B cell (primary cell): ENCODE measurements around the gene IL26. TPM values are rescaled to one million over a fixed set of nuclear protein-coding genes. Genes with fewer than 3 reads are reported as not detected.
A peak's percentile ranks its signal among the peaks of the same experiment; 100 is the strongest.

ENCODE experiments used
- ATAC-seq: fragments of 200-7000 bp; cut with Tn5 transposase; one replicate; pipeline ENCODE4 v1.10.0; 2021; ENCODE audit warnings: low read depth, mild to moderate bottlenecking, moderate number of reproducible peaks, moderate library complexity
- CTCF ChIA-PET: fragments of 350-600 bp; sonication (Branson Sonifier 250); formaldehyde crosslinking; loops from one replicate; lab custom pipeline; 2021; ENCODE audit warnings: antibody characterized with exemption, inconsistent platforms; lab: Charles Lee
- POLR2A ChIA-PET: fragments of 350-600 bp; sonication (Branson Sonifier 250); formaldehyde crosslinking; loops from one replicate; lab custom pipeline; 2021; ENCODE audit warnings: antibody characterized with exemption; lab: Charles Lee
- DNase-seq: peaks from one replicate; pipeline ENCODE4 v3.0.0; 2013
- H2AFZ ChIP-seq: 2 replicates; pipeline ENCODE4 v1.6.1; 2012; ENCODE audit warnings: mild to moderate bottlenecking, low read depth, low read length; ENCODE audit not compliant: insufficient read depth, poor library complexity, severe bottlenecking
- H3K27ac ChIP-seq, 2 donors: 1 replicate in 1 of 2; 2 replicates in 1 of 2; pipeline ENCODE4 v1.5.1; 2012 to 2013; ENCODE audit warnings: low read length in 2 of 2, mild to moderate bottlenecking in 2 of 2, moderate library complexity in 1 of 2
- H3K27me3 ChIP-seq, 4 experiments: fragments of 200-600 bp in 1 of 4; sonication (generic) in 1 of 4; replicated peaks in 1 of 4; 1 replicate in 2 of 4; 2 replicates in 2 of 4; pipeline versions ENCODE4 v1.6.1 to v1.7.0; 2013 to 2016; ENCODE audit warnings: low read length in 3 of 4, mild to moderate bottlenecking in 2 of 4, mixed read lengths in 1 of 4, moderate library complexity in 1 of 4; ENCODE audit not compliant: insufficient read depth in 4 of 4, control insufficient read depth in 3 of 4; ENCODE audit errors: control extremely low read depth in 1 of 4
- H3K36me3 ChIP-seq, 2 experiments: replicated peaks in 1 of 2; 1 replicate in 1 of 2; 2 replicates in 1 of 2; pipeline versions ENCODE4 v1.6.1 to v1.7.1; 2013; ENCODE audit warnings: low read length in 1 of 2; ENCODE audit not compliant: insufficient read depth in 2 of 2, control insufficient read depth in 1 of 2; ENCODE audit errors: control extremely low read depth in 1 of 2, extremely low read depth in 1 of 2
- H3K4me1 ChIP-seq, 2 donors: fragments of 200-600 bp in 1 of 2; sonication (generic) in 1 of 2; 1 replicate in 1 of 2; 2 replicates in 1 of 2; pipeline versions ENCODE4 v1.5.1 to v1.6.1; 2013 to 2017; ENCODE audit warnings: low read length in 2 of 2; ENCODE audit not compliant: control insufficient read depth in 2 of 2, insufficient read depth in 2 of 2
- H3K4me2 ChIP-seq: replicated peaks from 2 replicates; pipeline ENCODE3; 2012; ENCODE audit warnings: mild to moderate bottlenecking, low read depth, low read length; ENCODE audit not compliant: poor library complexity, severe bottlenecking
- H3K4me3 ChIP-seq, 5 experiments: fragments of 200-600 bp in 1 of 5; sonication (generic) in 1 of 5; 1 replicate in 3 of 5; 2 replicates in 2 of 5; pipeline versions ENCODE4 v1.5.1 to v1.7.0; 2011 to 2016; ENCODE audit warnings: low read length in 4 of 5, mild to moderate bottlenecking in 4 of 5, low read depth in 2 of 5, control low read depth in 1 of 5, moderate library complexity in 1 of 5; ENCODE audit not compliant: insufficient read depth in 1 of 5; ENCODE audit errors: control extremely low read depth in 1 of 5, extremely low read depth in 1 of 5
- H3K79me2 ChIP-seq: fragments of 200-600 bp; sonication (generic); one replicate; pipeline ENCODE4 v1.6.0; 2016; ENCODE audit warnings: low read length; ENCODE audit not compliant: control insufficient read depth, insufficient read depth
- H3K9ac ChIP-seq: fragments of 200-600 bp; sonication (generic); 2 replicates; pipeline ENCODE4 v1.6.1; 2017; ENCODE audit warnings: mild to moderate bottlenecking, low read length, moderate library complexity
- H3K9me3 ChIP-seq, 3 donors: one replicate each; pipeline versions ENCODE4 v1.6.1 to v1.7.1; 2013; ENCODE audit warnings: low read length in 2 of 3; ENCODE audit not compliant: control insufficient read depth in 2 of 3, insufficient read depth in 1 of 3; ENCODE audit errors: control extremely low read depth in 1 of 3
- H4K20me1 ChIP-seq: 2 replicates; pipeline ENCODE4 v1.6.0; 2012; ENCODE audit warnings: mild to moderate bottlenecking, low read length; ENCODE audit not compliant: insufficient read depth, control insufficient read depth, poor library complexity, severe bottlenecking
- H3K27ac Mint-ChIP-seq: one replicate; pipeline ENCODE4 v1.8.0; 2021; ENCODE audit warnings: mixed read lengths
- H3K27me3 Mint-ChIP-seq: one replicate; pipeline ENCODE4 v1.8.0; 2021; ENCODE audit warnings: mixed read lengths
- H3K4me1 Mint-ChIP-seq: one replicate; pipeline ENCODE4 v1.8.0; 2021; ENCODE audit warnings: mixed read lengths
- H3K4me3 Mint-ChIP-seq: one replicate; pipeline ENCODE4 v1.8.0; 2021; ENCODE audit warnings: mixed read lengths
- H3K9me3 Mint-ChIP-seq: one replicate; pipeline ENCODE4 v1.8.0; 2022; ENCODE audit warnings: mixed read lengths; ENCODE audit not compliant: insufficient read depth
- CTCF ChIP-seq: fragments of 200-600 bp; IDR thresholded peaks from one replicate; pipeline ENCODE4 v1.8.0; 2022; ENCODE audit warnings: antibody characterized with exemption, mild to moderate bottlenecking
- EZH2 ChIP-seq: IDR thresholded peaks from 2 replicates; pipeline ENCODE4 v1.6.1; 2012; ENCODE audit warnings: borderline replicate concordance, low read depth, mild to moderate bottlenecking, moderate library complexity, low read length; ENCODE audit not compliant: insufficient read depth, poor library complexity, severe bottlenecking
- WGBS: methylation state at CpG from one replicate; pipeline ENCODE4 v1.1.5; 2013; ENCODE audit warnings: missing lambda C conversion rate; ENCODE audit not compliant: insufficient coverage; 5-methylcytosine and 5-hydroxymethylcytosine counted together
- intact Hi-C: fragments of 100-400 bp; cut with micrococcal nuclease; formaldehyde crosslinking; loops from one replicate; pipeline ENCODE4 v1.10.0; 2022
- polyA plus RNA-seq: library from polyadenylated mRNA; depleted of rRNA; stranded (reverse); fragments of >200 nt; gene quantifications from 2 replicates; pipeline ENCODE4 v1.2.3, GENCODE V29; 2012
- total RNA-seq, 2 donors: library from RNA; stranded (reverse); fragments of 120-200 nt in 1 of 2; gene quantifications; 1 replicate in 1 of 2; 2 replicates in 1 of 2; pipeline versions ENCODE4 v1.2.3 to v1.2.4, GENCODE V29; 2013 to 2022

The IL26 gene
- total and polyA plus RNA-seq, 2 donors (not counting 1 experiment from before 2014, with no cell fraction given), result not detected

GRCh38 chr12:68240975-68241374, 15.4 kb upstream of the IL26 start:
- ChIA-PET CTCF (interaction anchor here (0.7 to 3.6 kb wide), 6 partner anchors 9 to 200 kb away, joined by 3 to 28 read pairs (median 5); partner anchors contain the start of gene IL26), POLR2A (interaction anchor here (0.6 kb wide), 1 partner anchor 972 kb away, joined by 3 read pairs; the partner anchor contains the start of gene CAND1)
- Histone ChIP-seq H2AFZ (peak overlapping the region; percentile 74), H3K36me3 (no peaks in the 10 kb centered on the region), H3K9me3 (no peaks in the 10 kb centered on the region), H3K9ac (no peak overlapping the region), H3K79me2 (no peaks in the 10 kb centered on the region), H3K4me2 (peak overlapping the region; percentile 59), H4K20me1 (no peaks in the 10 kb centered on the region), H3K4me3 (no peak overlapping the region), H3K4me1 (peaks cover 28 to 34% of the 10 kb centered on the region in 2 donors), H3K27ac (peak overlapping the region; percentile 74 to 78), H3K27me3 (no peaks in the 10 kb centered on the region)
- TF ChIP-seq CTCF, result no peak
- no peak for TF ChIP-seq EZH2
- Mint-ChIP-seq H3K27me3 (no peaks in the 10 kb centered on the region), H3K4me1 (peaks cover 33% of the 10 kb centered on the region), H3K9me3 (no peaks in the 10 kb centered on the region), H3K27ac (peak overlapping the region; percentile 86), H3K4me3 (peak overlapping the region; percentile 46)
- DNase-seq (peak; percentile 73), ATAC-seq (peak; percentile 94)
- intact Hi-C loops, result loop anchor here (2.0 kb wide), 1 partner anchor 18 kb away; no protein-coding TSS in a partner anchor
- WGBS, result 0% methylated on average over 1 of the region's 1 CpG

GRCh38 chr12:68240079-68240478, 14.5 kb upstream of the IL26 start:
- TF ChIP-seq EZH2 (no peak), CTCF (no peak)
- H3K79me2 ChIP-seq, result no peaks in the 10 kb centered on the region
- no peak overlapping the region for H3K4me3 ChIP-seq
- H3K36me3 ChIP-seq, result no peaks in the 10 kb centered on the region
- no peak overlapping the region for H2AFZ ChIP-seq
- Mint-ChIP-seq H3K9me3 (no peaks in the 10 kb centered on the region), H3K27me3 (no peaks in the 10 kb centered on the region), H3K4me3 (no peak overlapping the region), H3K4me1 (peaks cover 35% of the 10 kb centered on the region), H3K27ac (peak overlapping the region; percentile 86)
- CTCF ChIA-PET, result interaction anchor here (1.3 to 3.6 kb wide), 3 partner anchors 8 to 199 kb away, joined by 3 to 28 read pairs (median 6); no protein-coding TSS in a partner anchor
- H3K9me3 ChIP-seq, result no peaks in the 10 kb centered on the region
- H4K20me1 ChIP-seq, result no peaks in the 10 kb centered on the region
- DNase-seq (no peak), ATAC-seq (no peak)
- POLR2A ChIA-PET, result no interaction called here
- peaks cover 28 to 34% of the 10 kb centered on the region in 2 donors for H3K4me1 ChIP-seq
- H3K27ac ChIP-seq, result peak overlapping the region in 1 of 2 donors; percentile 78
- no peaks in the 10 kb centered on the region for H3K27me3 ChIP-seq
- 100% methylated on average over 1 of the region's 1 CpG for WGBS
- no peak overlapping the region for H3K9ac ChIP-seq
- intact Hi-C loops, result loop anchor here (2.0 kb wide), 1 partner anchor 17 kb away; no protein-coding TSS in a partner anchor
- H3K4me2 ChIP-seq, result no peak overlapping the region
